ENCODE data around the gene NUP160.

- TF ChIP-seq CTCF (IDR thresholded peaks at IDR 0.05) (no peak), POLR2A (IDR thresholded peaks at IDR 0.05) (no peak)
Measured at GRCh38 chr11:47842749-47843148, 5.4 kb downstream of the NUP160 start.
